HG02943 (cell line): ENCODE data around the gene TC2N.
A peak's percentile ranks its signal among the peaks of the same experiment; 100 is the strongest.
"Not testable (repeated sequence)": the region's sequence is repeated elsewhere in the genome, so short reads cannot be mapped to it uniquely, and the experiment has no call there.

ENCODE experiments used
- ATAC-seq: cut with Tn5 transposase; IDR thresholded peaks from one replicate; pipeline ENCODE4 v1.9.1; 2021; ENCODE audit warnings: mild to moderate bottlenecking, low read depth, moderate library complexity; ENCODE audit not compliant: unreplicated experiment

TC2N gene

DNA sequence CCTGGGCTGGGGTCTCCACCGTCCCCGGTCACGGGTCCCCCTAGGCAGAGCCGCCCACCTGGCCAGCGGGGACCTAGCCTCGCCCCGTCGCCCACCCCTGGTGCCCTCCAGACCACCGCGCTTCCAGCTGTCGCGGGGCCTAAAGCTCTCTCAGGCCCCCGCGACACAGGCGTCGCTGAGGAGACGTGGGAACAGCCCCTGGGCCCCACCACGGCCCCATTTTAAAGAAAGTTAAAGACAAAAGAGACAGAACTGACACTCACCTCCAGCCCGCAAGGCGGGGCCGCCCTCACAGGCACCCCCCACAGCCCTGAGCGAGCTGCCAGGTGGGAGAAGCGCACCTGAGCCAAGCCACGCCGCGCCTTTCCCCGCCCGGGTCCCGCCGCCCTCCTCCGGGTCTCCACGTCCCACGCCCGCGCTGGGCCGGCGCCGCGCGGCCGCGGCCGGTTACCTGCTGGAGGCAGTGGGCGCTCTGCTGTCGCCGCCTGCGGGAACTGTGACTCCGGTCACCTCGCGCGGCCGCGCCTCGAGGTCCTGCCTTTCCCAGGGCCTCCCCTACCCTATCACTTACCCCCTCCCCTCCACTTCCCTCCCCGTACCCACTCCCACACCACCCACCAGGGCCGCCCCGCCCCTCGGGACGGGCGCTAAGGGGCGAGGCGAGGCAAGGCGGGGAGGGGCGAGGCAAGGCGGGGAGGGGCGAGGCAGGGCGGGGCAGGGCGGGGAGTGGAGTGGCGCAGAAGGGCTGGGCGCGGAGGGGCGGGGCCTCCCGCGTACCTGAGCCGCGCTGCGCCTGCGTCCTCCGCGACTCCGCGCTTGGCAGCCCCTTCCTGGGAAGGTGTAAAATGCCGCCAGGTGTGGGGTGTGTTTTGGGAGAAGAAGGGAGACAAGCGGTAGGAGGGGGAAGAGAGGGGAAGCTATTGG, 31.2 kb downstream of the TC2N start:
- ATAC-seq = peak; percentile 70

DNA sequence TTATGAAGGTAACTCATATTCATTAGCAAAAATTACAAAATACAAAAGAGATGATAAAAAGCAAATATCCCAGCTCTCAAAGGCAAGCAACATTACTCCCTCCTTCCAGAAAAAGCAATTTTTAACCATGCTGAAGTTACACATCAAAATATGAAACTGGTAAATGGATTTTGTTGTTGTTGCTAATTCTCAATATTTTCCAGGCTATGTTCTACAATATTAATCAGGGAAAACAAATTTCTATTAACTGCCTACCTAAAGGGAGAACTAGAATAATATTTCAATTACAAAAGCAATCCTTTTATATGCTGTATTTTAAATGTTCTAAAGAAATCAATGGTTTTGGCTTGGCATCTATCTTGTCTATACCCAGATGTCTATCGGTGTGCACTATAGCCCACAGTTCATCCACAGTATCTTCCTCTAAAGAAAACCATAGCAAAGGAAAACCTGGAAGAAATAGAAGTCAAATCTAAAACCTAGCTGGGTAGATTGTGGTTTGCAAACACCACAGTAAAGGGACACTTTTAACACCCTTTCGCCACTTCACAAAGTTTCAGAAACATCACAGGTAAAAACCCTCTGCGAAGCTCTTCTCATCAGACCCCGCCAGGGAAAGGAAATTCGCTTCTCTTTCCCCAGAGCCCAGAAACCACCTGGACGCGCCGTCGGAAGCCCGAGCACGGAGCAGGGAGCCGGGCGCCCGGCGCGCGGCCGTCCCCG, 32.0 kb downstream of the TC2N start:
- ATAC-seq = peak; percentile 12

DNA sequence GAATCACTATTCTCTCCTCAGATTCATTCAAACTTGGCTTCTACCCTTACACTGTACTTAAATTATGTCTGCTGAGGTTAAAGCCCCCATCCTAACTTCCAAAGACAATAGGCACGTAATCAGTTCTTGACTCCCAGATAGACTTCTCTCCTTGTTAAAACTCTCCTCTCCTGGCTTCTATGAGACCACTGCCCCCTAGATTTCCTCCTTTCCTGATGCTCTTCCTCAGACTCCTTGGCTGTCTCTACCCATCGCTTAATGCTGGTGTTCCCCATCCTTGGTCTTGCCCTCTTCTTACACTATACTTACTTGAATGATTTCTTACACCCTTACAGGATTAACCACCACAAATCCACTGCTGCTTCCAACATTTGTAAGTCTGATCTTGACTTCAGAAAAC, 32.8 kb downstream of the TC2N start:
- ATAC-seq = no peak

DNA sequence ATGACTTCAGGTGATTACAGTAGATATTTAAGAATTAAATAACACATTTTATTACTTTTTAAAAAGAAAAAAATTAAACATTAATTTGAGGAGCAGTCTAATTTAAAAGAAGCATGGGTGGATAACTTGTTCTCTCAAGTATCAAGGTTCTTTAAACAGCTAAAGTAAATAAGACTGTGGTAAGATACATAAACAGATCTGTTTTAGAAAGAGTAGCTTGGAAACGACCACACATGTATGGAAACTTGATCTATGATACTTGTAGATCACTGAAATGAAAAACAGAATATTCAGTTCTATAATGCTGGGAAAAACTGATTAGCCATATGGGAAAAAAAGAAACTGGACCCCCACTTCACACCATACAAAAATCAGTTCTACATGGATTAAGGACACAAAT, 36.0 kb downstream of the TC2N start:
- no peak for ATAC-seq

DNA sequence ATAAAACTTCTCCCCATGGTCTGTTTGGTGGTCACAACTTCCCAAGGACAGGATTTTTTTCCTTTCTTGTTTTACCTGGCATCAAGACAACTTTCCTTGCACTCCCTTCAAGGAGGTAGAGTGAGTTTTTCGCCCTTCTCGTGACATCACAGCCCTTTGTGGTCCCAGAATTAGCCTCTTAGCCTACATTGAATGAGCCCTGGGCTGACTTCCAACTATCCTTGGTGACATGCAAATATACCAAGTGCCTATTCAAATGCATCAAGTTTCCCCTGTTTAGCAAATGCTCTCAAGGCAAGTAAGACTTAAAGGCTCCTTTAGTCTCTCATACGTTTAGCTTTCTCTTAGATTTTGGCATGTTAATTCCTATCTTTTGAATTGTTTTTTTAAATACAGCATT, 36.6 kb downstream of the TC2N start:
- ATAC-seq = peak; percentile 59

DNA sequence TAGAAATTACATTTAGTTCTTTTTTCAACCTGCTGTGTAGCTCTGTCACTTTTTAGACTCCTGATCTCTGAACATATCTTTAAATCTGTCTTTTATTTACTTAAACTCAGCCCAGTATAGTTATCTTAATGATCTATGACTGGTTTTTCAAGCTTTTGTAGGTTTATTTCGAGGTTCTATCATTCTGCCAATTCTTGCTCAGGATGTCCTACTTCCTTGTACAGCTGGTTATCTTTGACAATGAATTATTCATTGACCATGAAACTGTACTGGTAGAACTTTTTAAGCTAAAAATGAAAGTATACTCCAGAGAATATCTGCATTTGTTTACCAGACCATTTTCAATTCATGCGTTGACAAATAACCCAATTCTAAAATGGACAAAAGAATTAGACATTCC, 37.8 kb downstream of the TC2N start:
- no peak for ATAC-seq

DNA sequence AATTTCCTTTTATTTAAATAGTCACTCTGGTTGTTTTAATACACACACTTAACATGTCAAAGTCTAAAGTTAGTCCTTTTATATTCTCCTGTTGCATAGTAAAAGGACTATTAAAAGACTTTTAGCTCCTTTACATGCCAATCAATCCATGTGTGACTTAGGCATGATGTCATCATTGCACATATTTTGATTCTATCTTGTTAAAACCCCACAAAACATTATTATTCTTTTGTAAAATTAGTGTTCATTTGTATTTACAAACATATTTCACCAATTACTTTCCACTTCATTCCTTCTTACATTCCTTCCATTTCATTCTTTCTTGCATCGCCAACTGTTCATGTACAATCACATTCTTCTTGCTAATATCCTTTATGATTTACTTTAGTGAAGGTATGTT, 39.6 kb downstream of the TC2N start:
- no peak for ATAC-seq

DNA sequence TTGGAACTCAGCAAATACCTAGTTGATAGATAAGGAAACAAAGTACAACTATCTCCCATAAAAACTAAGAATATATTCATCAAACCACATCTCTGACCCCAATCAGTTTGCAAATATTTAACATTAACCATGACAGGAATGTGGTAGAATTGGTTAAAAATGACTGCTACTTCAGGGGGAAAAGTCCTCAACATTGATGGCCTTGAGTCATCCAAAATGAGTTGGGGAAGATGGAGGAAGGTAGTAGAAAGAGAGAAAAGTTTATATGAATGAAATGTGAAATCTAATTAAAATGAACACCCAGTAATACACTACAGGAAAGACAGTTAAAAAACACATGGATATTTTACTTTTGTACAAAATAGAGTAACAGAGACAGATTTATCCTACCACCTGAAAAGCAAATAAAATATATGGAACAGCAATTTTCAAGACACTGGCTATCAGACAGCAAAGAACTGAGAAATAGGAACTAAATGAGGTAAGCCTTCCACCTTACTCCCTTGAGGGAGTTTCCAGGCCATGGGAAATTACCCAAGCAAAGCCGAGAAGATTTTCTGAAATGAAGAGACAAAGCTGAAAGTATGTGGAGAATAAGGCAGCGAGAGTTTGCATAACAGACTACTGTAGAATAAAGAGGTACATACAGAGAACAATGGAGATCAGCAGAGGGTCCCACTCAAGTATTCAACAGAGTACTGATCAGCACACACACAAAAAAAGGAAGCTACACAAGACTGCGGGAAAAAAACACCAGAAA, 49.6 kb downstream of the TC2N start:
- no peak for ATAC-seq

DNA sequence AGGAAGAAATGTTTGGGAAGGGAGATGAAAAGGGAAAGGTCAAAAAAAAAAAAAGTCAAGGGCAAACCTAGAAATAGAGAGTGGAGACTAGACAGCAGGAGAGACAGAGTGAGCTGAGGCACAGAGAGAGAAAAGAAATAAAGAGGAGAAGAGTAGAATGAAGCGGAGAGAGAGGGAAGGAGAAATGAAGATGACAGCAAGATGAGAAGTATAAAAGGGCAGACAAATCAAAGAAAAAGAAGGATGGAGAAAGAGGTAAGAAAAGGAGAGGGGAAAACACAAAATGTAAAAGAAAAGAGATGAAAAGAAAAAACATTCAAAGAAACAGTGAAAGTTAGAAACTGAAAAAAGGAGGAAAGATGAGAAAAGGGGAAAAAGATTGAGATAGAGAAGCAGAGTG, 53.0 kb downstream of the TC2N start:
- no peak for ATAC-seq

DNA sequence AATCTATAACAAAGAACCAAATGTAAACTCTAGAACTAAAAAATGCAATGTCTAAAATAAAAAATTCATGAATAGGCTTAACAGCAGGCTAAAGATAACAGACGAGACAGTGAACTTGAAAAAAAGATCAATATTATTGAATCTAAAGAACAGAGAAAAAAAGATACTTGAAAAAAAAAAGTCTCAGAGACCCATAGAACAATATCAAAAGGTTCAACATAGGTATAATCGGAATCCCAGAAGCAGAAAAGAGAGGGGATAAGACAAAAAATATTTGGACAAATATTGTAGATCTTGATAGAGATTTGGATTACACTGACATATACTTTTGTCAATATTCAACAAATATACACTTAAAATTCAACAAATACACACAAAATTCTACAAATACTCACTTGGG, 56.6 kb downstream of the TC2N start:
- no peak for ATAC-seq

DNA sequence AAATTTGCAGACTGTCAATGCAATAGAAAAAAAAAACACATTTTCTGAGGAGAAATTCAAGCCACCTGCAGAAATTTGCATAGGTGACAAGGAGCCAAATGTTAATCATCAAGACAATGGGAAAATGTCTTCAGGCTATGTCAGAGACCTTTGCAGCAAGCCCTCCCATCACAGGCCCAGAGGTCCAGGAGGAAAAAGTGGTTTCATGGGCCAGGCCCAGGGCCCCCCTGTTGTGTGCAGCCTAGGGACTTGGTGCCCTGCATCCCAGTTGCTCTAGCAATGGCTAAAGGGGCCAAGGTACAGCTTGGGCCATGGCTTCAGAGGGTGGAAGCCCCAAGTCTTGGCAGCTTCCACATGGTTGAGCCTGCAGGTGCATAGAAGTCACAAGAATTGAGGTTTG, 60.6 kb downstream of the TC2N start:
- ATAC-seq = no peak

DNA sequence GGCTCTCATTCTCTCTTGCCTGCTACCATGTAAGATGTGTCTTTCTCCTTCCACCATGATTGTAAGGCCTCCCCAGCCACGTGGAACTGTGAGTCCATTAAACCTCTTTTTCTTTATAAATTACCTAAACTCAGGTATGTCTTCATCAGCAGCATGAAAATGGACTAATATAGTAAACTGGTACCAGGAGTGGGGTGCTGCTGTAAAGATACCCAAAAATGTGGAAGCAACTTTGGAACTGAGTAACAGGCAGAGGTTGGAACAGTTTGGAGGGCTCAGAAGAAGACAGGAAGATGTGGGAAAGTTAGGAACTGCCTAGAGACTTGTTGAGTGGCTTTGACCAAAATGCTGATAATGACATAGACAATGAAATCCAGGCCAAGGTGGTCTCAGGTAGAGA, 61.2 kb downstream of the TC2N start:
- not testable (repeated sequence) for ATAC-seq

DNA sequence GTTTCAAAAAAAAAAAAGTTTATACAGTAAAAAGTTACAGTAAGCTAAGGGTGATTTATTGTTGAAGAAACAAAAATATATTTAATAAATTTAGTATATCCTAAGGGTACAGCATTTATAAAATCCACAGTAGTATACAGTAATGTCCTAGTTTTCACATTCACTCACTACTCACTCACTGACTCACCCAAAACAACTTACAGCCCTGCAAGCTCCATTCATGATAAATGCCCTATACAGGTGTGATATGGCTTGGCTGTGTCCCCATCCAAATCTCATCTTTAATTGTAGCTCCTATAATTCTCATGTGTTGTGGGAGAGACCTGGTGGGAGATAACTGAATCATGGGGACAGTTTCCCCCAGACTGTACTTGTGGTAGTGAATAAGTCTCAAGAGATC, 61.7 kb downstream of the TC2N start:
- ATAC-seq = no peak

DNA sequence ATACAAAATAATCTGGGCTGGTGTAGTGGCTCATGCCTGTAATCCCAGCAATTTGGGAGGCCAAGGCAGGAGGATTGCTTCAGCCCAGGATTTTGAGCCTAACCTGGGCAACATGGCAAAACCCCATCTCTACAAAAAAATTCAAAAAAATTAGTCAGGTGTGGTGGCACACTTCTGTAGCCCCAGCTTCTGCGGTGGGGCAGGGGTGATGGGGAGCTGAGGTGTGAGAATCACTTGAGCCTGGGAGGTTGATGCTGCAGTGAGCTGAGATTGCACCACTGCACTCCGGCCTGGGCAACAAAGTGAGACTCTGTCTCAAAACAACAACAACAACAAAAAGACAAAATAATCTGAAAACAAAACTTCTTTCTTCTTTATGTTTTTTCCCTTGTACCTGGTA, 66.0 kb downstream of the TC2N start:
- no peak for ATAC-seq

DNA sequence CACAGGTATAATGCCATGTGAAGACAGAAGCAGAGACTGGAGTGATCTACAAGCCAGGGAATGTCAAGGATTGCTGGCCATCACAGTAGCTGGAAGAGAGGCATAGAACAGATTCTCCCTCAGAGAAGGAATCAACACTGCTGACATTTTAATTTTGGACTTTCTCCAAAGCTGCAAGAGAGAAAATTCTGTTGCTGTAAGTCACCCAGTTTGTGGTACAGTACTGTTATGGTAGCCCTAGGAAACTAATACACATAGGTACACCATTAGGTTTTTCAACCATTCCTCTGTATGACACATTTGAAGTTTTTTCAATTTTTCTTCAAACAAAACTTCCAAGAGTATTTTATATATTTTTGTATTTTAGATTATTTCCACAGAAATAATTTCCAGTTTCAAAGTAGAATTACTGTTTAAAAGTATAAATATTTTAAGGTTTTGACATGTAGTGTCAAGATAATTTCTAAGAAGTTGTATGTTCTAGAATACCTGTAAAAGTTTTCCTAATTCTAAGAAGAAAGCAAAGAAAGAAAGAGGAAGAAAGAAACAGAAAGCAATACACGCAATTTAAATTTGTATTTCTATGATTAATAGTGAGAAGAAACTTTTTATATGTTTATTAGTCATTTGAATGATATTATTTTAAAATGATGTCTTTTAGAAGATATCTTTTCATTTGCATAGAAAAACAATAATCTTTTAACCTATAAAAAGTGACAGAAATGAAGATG, 70.6 kb downstream of the TC2N start:
- no peak for ATAC-seq

DNA sequence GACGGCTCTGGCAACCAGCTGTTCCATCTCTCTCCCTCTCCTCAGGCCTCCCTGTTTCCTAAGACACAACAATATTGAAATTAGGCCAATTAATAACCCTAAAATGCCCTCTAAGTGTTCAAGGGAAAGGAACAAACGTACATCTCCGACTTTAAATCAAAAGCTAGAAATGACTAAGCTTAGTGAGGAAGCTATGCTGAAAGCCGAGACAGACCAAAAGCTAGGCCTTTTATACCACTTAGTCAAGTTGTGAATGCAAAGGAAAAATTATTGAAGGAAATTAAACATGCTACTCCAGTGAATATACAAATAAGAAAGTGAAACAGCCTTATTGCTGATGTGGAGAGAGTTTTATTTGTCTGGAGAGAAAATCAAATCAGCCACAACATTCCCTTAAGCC, 73.6 kb downstream of the TC2N start:
- no peak for ATAC-seq

DNA sequence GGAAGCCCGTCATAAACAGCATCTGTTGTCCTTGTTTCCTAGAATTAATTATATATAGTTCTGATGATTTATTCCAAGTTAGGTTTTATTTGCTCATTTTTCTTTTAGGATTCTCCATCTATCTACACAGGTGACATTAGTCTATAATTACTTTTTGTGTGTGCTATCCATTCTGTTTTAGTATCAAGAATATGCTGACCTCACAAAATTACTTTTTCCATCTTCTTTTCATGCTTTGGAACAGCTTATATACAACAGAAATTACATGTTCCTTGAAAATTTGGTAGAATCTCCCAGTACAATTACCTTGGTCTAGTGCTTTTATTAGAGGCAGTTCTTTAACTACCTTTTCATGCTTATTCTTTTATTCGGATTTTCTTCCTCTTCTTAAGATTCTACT, 81.1 kb downstream of the TC2N start:
- ATAC-seq = no peak

DNA sequence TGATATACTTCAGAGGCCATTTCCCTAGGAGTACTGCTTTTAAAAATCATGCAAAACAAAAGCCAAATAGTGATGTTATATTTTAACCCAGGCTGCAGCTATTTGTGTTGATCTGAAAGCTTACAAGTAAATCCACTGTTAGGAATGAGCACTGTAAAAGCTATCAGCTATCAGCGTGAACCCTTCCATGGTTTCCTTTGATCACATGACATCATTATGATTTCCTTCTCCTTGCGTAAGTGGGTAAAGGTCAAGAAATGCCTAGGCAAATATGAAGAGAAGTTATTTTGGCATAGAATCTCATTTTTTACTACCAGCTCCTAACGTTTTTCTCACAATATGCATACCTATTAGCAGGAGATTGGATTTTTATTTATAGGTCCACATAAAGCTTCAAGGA, 86.9 kb downstream of the TC2N start:
- no peak for ATAC-seq

DNA sequence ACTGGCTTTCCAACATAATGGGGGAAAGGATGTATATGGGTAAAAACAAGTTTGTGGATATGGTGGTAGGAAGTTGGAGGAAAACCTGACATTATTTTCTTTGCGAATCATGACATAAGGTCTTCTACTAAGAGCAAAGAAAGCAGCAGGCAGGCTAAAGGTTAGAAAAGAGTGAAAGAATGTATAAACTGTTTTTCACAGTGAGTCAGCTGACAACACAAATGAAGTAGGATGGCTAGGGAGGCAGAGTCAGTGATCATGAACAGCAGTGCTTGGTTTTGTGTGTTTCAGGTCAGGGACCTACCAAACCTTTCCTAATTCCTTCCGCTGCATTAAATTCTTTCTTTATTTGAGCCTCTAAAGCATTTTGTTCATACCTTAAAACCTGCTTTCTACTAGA, 89.1 kb downstream of the TC2N start:
- no peak for ATAC-seq
